ENCODE data around the gene PPP2R3A. TPM values are rescaled to one million over a fixed set of nuclear protein-coding genes. Genes with fewer than 3 reads are reported as not detected.

Gene PPP2R3A
- total and polyA plus RNA-seq, 9 of the 15 experiments (the other 6 are each of a cell fraction or from before 2014, with no cell fraction given): 0.10 to 0.50 (median 0.24) TPM

GRCh38 chr3:136070953-136071949, 105.7 kb downstream of the PPP2R3A start:
- Histone ChIP-seq H3K27ac (ENCODE audit: extremely low read depth, low read depth, low read length) (no peak overlapping the region), H3K4me3 (no peak overlapping the region), H3K9ac (ENCODE audit: insufficient read depth in 1 of 2, low read depth in 2 of 2, low read length in 2 of 2) (no peak overlapping the region), H3K9me3 (replicated peaks; ENCODE audit: control insufficient read depth, insufficient read depth, low read depth, low read length) (no peaks in the 10 kb centered on the region), H4K20me1 (replicated peaks; ENCODE audit: control insufficient read depth, insufficient read depth, low read length) (no peaks in the 10 kb centered on the region), H3K36me3 (ENCODE audit: control insufficient read depth, insufficient read depth, low read length) (no peaks in the 10 kb centered on the region), H3K4me2 (ENCODE audit: insufficient read depth, low read length) (no peak overlapping the region), H2AFZ (ENCODE audit: low read depth, low read length) (no peak overlapping the region), H3K79me2 (ENCODE audit: control insufficient read depth, insufficient read depth, low read length) (no peaks in the 10 kb centered on the region), H3K27me3 (ENCODE audit: control insufficient read depth in 2 of 2, insufficient read depth in 2 of 2, low read length in 2 of 2) (no peaks in the 10 kb centered on the region), H3K4me1 (replicated peaks in 1 of 2; ENCODE audit: control insufficient read depth in 2 of 2, insufficient read depth in 2 of 2, low read length in 2 of 2) (no peaks in the 10 kb centered on the region), H3K9me1 (ENCODE audit: control insufficient read depth, insufficient read depth, low read length) (no peaks in the 10 kb centered on the region)
- BruUV-seq (replicated peaks): no TSS peak
- CTCF ChIA-PET (ENCODE audit: low intra/inter-chr PET ratio): no interaction called here
- in situ Hi-C loops (cut with MboI) (loop anchor here (5.0 to 25.0 kb wide), 2 partner anchors 941 to 1891 kb away; no protein-coding TSS in a partner anchor), intact Hi-C loops (cut with micrococcal nuclease) (loop anchor here (10.0 kb wide), 3 partner anchors 434 to 1724 kb away; no protein-coding TSS in a partner anchor)
- POLR2A ChIA-PET: interaction anchor here (0.6 to 0.7 kb wide), 2 partner anchors 25 to 233 kb away, joined by 3 read pairs; no protein-coding TSS in a partner anchor
- peak in 1 of 4 experiments; percentile 2 for DNase-seq (ENCODE audit: extremely low read depth in 1 of 4, low spot score in 3 of 4)
- WGBS (ENCODE audit: insufficient coverage, low coverage, missing lambda C conversion rate): 19% methylated on average over 9 of the region's 9 CpGs
- TF ChIP-seq RAD21 (CRISPR knock-in tag; conservative IDR thresholded peaks at IDR 0.05 in 1 of 2, IDR thresholded peaks at IDR 0.05 in 1 of 2) (peak; percentile 19 to 34; a peak in 2 of 4 replicates), LARP7 (IDR thresholded peaks at IDR 0.05) (no peak), GMEB1 (CRISPR knock-in tag; IDR thresholded peaks at IDR 0.05) (no peak), HDAC3 (IDR thresholded peaks at IDR 0.05; ENCODE audit: borderline replicate concordance, partially characterized antibody) (no peak), MEF2D (tag; conservative IDR thresholded peaks at IDR 0.05; ENCODE audit: low read depth) (no peak), EGR1 (conservative IDR thresholded peaks at IDR 0.05) (0 out of 2 replicates have a peak, but pooled peaks have one; percentile 13), CTCF (IDR thresholded peaks at IDR 0.05 in 2 of 3, conservative IDR thresholded peaks at IDR 0.05 in 1 of 3; ENCODE audit: insufficient read depth in 2 of 3, low read depth in 1 of 3, low read length in 3 of 3) (peak in 1 of 3 experiments; percentile 11; a peak in 1 of 6 replicates), KLF10 (CRISPR knock-in tag; IDR thresholded peaks at IDR 0.05) (no peak), ZNF239 (CRISPR knock-in tag; IDR thresholded peaks at IDR 0.05) (no peak)
- peak; percentile 42; the same call in 2 of the 3 replicates for ATAC-seq
- FAIRE-seq: no peak

Data from K562 (cell line).